Parathyroid adenoma (tissue), 2 donors: ENCODE measurements around the gene CTNNA1.

ENCODE experiments used
- H2AFZ ChIP-seq: fragments of 300-600 bp; sonication (generic); one replicate; pipeline ENCODE4 v1.7.0; 2017; ENCODE audit warnings: antibody characterized with exemption, mild to moderate bottlenecking
- H3K27ac ChIP-seq: fragments of 300-600 bp; sonication (generic); one replicate; pipeline ENCODE4 v1.7.0; 2017
- H3K27me3 ChIP-seq: fragments of 300-600 bp; sonication (generic); one replicate; pipeline ENCODE4 v1.7.0; 2017; ENCODE audit warnings: low read length; ENCODE audit not compliant: control insufficient read depth, insufficient read depth
- H3K36me3 ChIP-seq: fragments of 300-600 bp; sonication (generic); one replicate; pipeline ENCODE4 v1.7.0; 2017; ENCODE audit warnings: low read length; ENCODE audit not compliant: control insufficient read depth, insufficient read depth
- H3K4me1 ChIP-seq: fragments of 300-600 bp; sonication (generic); one replicate; pipeline ENCODE4 v1.7.0; 2017; ENCODE audit warnings: control low read depth
- H3K4me2 ChIP-seq: fragments of 300-600 bp; sonication (generic); one replicate; pipeline ENCODE4 v1.7.0; 2017; ENCODE audit warnings: low read length
- H3K4me3 ChIP-seq: fragments of 300-600 bp; sonication (generic); one replicate; pipeline ENCODE4 v1.7.0; 2017; ENCODE audit warnings: low read depth, low read length
- H3K79me2 ChIP-seq: fragments of 300-600 bp; sonication (generic); one replicate; pipeline ENCODE4 v1.7.0; 2017; ENCODE audit warnings: control low read depth
- H3K9ac ChIP-seq: fragments of 300-600 bp; sonication (generic); one replicate; pipeline ENCODE4 v1.7.0; 2017; ENCODE audit warnings: mild to moderate bottlenecking
- H3K9me3 ChIP-seq: fragments of 300-600 bp; sonication (generic); one replicate; pipeline ENCODE4 v1.7.0; 2017; ENCODE audit warnings: low read length; ENCODE audit not compliant: control insufficient read depth
- TF ChIP-seq, protein P1 (sequence below): fragments of 300-600 bp; sonication (generic); IDR thresholded peaks from one replicate; pipeline ENCODE4 v1.7.0; 2017; ENCODE audit warnings: antibody characterized with exemption, mild to moderate bottlenecking
- donor health status: primary hyperparathyroidism.

CTNNA1 gene

DNA sequence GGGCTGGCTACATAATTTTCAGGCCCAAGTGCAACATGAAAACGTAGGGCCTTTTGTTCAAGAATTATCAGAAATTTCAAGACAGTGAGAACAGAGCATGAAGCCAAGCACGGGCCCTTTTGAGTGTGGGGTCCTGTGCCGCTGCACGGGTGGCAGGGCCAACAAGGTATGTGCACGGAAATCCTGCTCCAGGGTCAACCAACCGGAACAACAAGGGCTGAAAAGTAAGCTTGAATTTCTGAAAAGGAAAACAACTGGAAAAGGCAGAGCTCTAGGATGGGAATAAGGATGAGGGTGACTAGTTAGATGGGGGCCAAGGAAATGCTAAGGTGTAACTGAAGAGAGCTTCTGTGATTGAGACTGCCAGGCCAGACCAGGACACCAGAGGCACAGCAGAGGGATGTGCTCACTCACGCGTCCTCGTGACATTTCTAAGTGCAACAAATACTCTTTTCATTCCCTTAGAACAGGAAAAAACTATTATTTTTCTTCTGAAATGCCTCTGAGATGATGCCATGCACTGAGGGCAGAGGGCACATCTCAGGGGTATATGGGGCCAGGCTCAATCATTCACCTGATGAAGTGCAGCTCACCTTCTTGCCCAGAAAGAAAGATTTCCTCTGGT is 202.6 kb downstream of the CTNNA1 start:
- Histone ChIP-seq H3K9me3 (no peaks in the 10 kb centered on the region), H3K4me2 (no peak overlapping the region), H3K27ac (no peak overlapping the region), H3K4me1 (peaks cover 26% of the 10 kb centered on the region), H3K36me3 (no peaks in the 10 kb centered on the region), H3K4me3 (no peak overlapping the region), H2AFZ (no peak overlapping the region), H3K79me2 (no peaks in the 10 kb centered on the region), H3K27me3 (no peaks in the 10 kb centered on the region), H3K9ac (no peak overlapping the region)
- TF ChIP-seq, protein P1, sequence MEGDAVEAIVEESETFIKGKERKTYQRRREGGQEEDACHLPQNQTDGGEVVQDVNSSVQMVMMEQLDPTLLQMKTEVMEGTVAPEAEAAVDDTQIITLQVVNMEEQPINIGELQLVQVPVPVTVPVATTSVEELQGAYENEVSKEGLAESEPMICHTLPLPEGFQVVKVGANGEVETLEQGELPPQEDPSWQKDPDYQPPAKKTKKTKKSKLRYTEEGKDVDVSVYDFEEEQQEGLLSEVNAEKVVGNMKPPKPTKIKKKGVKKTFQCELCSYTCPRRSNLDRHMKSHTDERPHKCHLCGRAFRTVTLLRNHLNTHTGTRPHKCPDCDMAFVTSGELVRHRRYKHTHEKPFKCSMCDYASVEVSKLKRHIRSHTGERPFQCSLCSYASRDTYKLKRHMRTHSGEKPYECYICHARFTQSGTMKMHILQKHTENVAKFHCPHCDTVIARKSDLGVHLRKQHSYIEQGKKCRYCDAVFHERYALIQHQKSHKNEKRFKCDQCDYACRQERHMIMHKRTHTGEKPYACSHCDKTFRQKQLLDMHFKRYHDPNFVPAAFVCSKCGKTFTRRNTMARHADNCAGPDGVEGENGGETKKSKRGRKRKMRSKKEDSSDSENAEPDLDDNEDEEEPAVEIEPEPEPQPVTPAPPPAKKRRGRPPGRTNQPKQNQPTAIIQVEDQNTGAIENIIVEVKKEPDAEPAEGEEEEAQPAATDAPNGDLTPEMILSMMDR, result no peak

- Histone ChIP-seq H3K4me3 (no peak overlapping the region), H3K9me3 (no peaks in the 10 kb centered on the region), H3K4me2 (no peak overlapping the region), H3K4me1 (peaks cover 29% of the 10 kb centered on the region), H3K79me2 (no peaks in the 10 kb centered on the region), H3K9ac (no peak overlapping the region), H3K27me3 (no peaks in the 10 kb centered on the region), H2AFZ (no peak overlapping the region), H3K36me3 (no peaks in the 10 kb centered on the region), H3K27ac (no peak overlapping the region)
- TF ChIP-seq, protein P1, result no peak
Measured at GRCh38 chr5:138956801-138957200, 203.6 kb downstream of the CTNNA1 start.

DNA sequence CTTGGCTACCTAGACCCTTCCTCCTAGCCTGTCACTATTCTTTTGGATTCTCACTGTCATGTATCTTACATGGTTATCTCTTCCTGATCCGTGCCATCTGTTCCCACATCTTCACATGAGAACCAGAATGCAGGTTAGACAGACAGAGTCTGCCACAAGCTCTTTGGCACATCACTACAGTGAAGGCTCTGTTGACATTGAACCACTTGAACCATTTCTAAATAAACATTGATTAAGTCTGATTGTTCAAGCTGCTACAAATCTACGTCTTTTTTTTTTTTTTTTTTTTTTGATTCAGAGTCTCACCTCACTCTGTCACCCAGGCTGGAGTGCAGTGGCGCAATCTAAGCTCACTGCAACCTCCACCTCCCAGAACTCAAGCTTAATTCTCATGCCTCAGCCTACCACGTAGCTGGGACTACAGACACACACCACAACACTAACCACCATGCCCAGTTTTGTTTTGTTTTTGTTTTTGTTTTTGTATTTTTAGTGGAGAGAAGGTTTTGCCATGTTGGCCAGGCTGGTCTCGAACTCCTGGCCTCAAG is 207.0 kb downstream of the CTNNA1 start:
- H3K4me1 ChIP-seq, result peaks cover 14% of the 10 kb centered on the region
- H3K9ac ChIP-seq, result no peak overlapping the region
- TF ChIP-seq, protein P1, result no peak

DNA sequence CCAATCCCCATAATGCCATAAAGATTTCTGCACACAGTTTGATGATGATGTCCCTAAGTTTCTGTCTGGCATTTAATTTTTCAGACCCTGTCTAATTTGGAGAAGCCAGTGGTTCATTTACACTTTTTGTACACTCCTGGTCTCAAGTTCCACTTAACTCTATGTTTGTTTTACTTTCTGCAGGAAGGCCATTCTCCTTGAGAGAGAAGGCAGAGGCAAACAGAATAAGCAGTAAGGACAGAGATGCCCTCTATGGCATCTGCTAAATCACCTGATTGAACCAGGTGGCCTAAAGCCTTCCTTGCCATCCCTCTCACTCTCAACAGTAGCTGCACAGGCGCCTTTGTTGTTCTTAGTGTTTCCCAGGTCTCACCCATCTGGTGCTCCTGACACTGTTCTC is 208.0 kb downstream of the CTNNA1 start:
- Histone ChIP-seq H3K4me1 (peaks cover 8% of the 10 kb centered on the region), H3K27me3 (no peaks in the 10 kb centered on the region), H2AFZ (no peak overlapping the region), H3K27ac (no peak overlapping the region), H3K9me3 (no peaks in the 10 kb centered on the region), H3K36me3 (no peaks in the 10 kb centered on the region), H3K4me2 (no peak overlapping the region), H3K4me3 (no peak overlapping the region), H3K79me2 (no peaks in the 10 kb centered on the region), H3K9ac (no peak overlapping the region)
- TF ChIP-seq, protein P1, result no peak

More for the DNA sequence above, 207.0 kb downstream of the CTNNA1 start:
- Histone ChIP-seq H2AFZ (no peak overlapping the region), H3K27ac (no peak overlapping the region), H3K4me2 (no peak overlapping the region), H3K79me2 (no peaks in the 10 kb centered on the region), H3K27me3 (no peaks in the 10 kb centered on the region), H3K9me3 (no peaks in the 10 kb centered on the region), H3K4me3 (no peak overlapping the region), H3K36me3 (no peaks in the 10 kb centered on the region)

DNA sequence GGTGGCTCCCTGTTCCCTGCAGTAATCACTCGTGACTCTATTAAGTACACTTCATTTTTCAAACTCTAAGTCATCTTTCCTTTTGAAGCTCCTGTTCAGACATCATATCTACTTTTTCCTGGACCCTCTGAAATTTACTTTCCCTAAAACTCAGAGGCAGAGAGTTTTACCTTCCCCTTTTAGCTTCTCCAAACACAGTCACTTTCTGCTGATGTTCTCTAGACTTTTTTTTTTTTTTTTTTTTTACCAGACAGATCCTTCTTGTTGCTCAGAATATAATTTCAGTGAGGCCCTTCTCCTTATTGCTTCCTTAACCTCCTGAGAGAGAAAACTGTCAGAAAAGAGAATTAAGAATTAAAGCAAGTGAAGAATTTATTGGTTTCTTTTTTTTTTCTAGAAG is 208.5 kb downstream of the CTNNA1 start:
- Histone ChIP-seq H3K4me2 (no peak overlapping the region), H3K79me2 (no peaks in the 10 kb centered on the region), H3K9me3 (no peaks in the 10 kb centered on the region), H3K4me3 (no peak overlapping the region), H2AFZ (no peak overlapping the region), H3K27me3 (no peaks in the 10 kb centered on the region), H3K4me1 (peaks cover 8% of the 10 kb centered on the region), H3K36me3 (no peaks in the 10 kb centered on the region), H3K9ac (no peak overlapping the region), H3K27ac (no peak overlapping the region)
- TF ChIP-seq, protein P1, result no peak
